Measurements from ENCODE around the gene CSNK2B.

CSNK2B gene

GRCh38 chr6:31634131-31634530 is 31.7 kb upstream of the CSNK2B start:
- Histone ChIP-seq H3K27ac (no peak overlapping the region), H3K27me3 (replicated peaks) (no peaks in the 10 kb centered on the region), H3K36me3 (replicated peaks) (peaks cover 93% of the 10 kb centered on the region), H3K4me3 (ENCODE audit: low read depth, low read length) (no peak overlapping the region)
- no peak for TF ChIP-seq CTCF (IDR thresholded peaks at IDR 0.05; ENCODE audit: low read depth, low read length, missing control alignments)
- no peak for DNase-seq
- in situ Hi-C loops (cut with HindIII; ENCODE audit: low pct_ligation_motif_present, low sequenced_read_pairs): no loop called here

GRCh38 chr6:31634969-31635575 is 30.8 kb upstream of the CSNK2B start:
- Histone ChIP-seq H3K27ac (no peak overlapping the region), H3K36me3 (replicated peaks) (peaks cover 91% of the 10 kb centered on the region), H3K27me3 (replicated peaks) (no peaks in the 10 kb centered on the region), H3K4me3 (ENCODE audit: low read depth, low read length) (no peak overlapping the region)
- in situ Hi-C loops (cut with HindIII; ENCODE audit: low pct_ligation_motif_present, low sequenced_read_pairs): no loop called here
- TF ChIP-seq CTCF (IDR thresholded peaks at IDR 0.05; ENCODE audit: low read depth, low read length, missing control alignments): no peak
- DNase-seq: no peak

GRCh38 chr6:31636698-31637596 is 28.9 kb upstream of the CSNK2B start:
- no peak overlapping the region for H3K27ac ChIP-seq
- peaks cover 91% of the 10 kb centered on the region for H3K36me3 ChIP-seq (replicated peaks)
- H3K4me3 ChIP-seq (ENCODE audit: low read depth, low read length): no peak overlapping the region
- no peak for DNase-seq
- no peaks in the 10 kb centered on the region for H3K27me3 ChIP-seq (replicated peaks)
- in situ Hi-C loops (cut with HindIII; ENCODE audit: low pct_ligation_motif_present, low sequenced_read_pairs): no loop called here
- no peak for TF ChIP-seq CTCF (IDR thresholded peaks at IDR 0.05; ENCODE audit: low read depth, low read length, missing control alignments)

GRCh38 chr6:31639043-31639442 is 26.8 kb upstream of the CSNK2B start:
- in situ Hi-C loops (cut with HindIII; ENCODE audit: low pct_ligation_motif_present, low sequenced_read_pairs): no loop called here
- H3K27me3 ChIP-seq (replicated peaks): no peaks in the 10 kb centered on the region
- DNase-seq: no peak
- H3K27ac ChIP-seq: no peak overlapping the region
- no peak for TF ChIP-seq CTCF (IDR thresholded peaks at IDR 0.05; ENCODE audit: low read depth, low read length, missing control alignments)
- H3K4me3 ChIP-seq (ENCODE audit: low read depth, low read length): no peak overlapping the region
- H3K36me3 ChIP-seq (replicated peaks): peaks cover 84% of the 10 kb centered on the region

- no peaks in the 10 kb centered on the region for H3K27me3 ChIP-seq (replicated peaks)
- H3K27ac ChIP-seq: no peak overlapping the region
- in situ Hi-C loops (cut with HindIII; ENCODE audit: low pct_ligation_motif_present, low sequenced_read_pairs): no loop called here
- no peak for TF ChIP-seq CTCF (IDR thresholded peaks at IDR 0.05; ENCODE audit: low read depth, low read length, missing control alignments)
- peak; percentile 38 for DNase-seq
- H3K4me3 ChIP-seq (ENCODE audit: low read depth, low read length): no peak overlapping the region
- H3K36me3 ChIP-seq (replicated peaks): peaks cover 84% of the 10 kb centered on the region
Observed at GRCh38 chr6:31639449-31639861, 26.4 kb upstream of the CSNK2B start.

Data from brain microvascular endothelial cell (primary cell).